Dermis microvascular lymphatic vessel endothelial cell (primary cell): ENCODE results near the gene RANBP10. TPM values are rescaled to one million over a fixed set of nuclear protein-coding genes. Genes with fewer than 3 reads are reported as not detected.
"Not testable (repeated sequence)": the region's sequence is repeated elsewhere in the genome, so short reads cannot be mapped to it uniquely, and the experiment has no call there.

Experiments
- DNase-seq, 2 donors: peaks; one replicate each; pipeline versions ENCODE4 v3.0.0 to v3.0.0-alpha.2; 2010; ENCODE audit warnings: low read depth in 2 of 2
- total RNA-seq: library from RNA; depleted of rRNA; stranded (reverse); fragments of >200 nt; gene quantifications from 2 replicates; pipeline ENCODE4 v1.2.1, GENCODE V29; 2014

Gene RANBP10
- 5.0 and 11.4 TPM in 2 replicates for total RNA-seq

DNA sequence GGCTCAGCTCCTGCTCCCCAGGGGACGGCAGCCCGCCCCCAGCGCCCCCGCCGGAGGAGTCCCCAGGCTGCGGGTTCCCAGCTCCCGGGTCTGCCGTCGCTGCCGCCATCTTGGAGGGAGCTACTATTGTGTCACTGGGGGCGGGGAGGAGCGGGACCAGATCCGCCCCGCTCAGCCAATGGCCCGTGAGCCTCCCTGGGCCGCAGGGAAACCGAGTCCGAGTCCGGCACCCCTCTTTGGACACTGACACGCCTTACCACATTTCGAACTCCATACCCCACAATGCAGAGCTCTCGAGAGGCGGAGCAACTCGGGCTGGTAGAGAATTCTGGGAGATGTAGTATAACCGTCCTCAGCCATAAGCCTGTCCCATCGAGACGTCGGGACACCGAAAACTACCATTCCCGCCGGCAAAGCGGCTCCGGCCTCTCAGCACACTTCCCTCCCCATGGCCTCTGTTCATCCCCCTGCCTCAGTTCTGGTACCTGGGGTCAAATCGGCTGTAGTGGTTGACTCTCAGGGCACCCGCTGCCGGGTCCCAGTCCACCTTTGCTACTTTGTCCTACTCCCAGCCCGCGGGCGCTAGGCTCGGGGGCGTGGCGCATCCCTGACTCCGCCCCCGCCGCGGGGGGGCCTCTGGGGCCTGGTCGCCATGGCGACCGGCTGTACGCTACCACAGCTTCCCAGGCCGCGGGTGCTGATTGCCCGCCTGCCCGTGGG is at the start of gene RANBP10, which contains the start of gene TSNAXIP1:
Gene RANBP10 (minus strand): TSS at position 133 of the 720 bp plus-strand sequence. CDS start 24 bp downstream, at position 109.
Gene TSNAXIP1 (plus strand): TSS at position 462 of the 720 bp plus-strand sequence. CDS start 261 bp downstream, outside the sequence.
- DNase-seq = peak; percentile 99

DNA sequence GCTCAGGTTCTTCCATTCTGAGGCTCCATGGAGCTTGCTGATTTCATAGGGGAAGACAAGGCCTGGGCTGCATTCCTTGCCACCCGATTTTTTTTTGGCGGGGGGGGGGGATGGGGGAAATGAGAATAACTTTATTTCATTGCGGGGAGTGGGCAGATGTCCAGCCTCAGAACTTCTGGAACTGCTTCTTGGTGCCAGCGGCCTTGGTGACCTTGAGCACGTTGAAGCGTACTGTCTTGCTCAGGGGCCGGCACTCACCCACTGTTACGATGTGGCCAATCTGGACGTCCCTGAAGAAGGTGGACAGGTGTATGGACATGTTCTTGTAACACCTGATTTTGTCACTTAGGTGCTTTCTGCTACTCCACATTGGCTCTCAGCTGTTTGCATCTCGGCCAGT is 49.4 kb upstream of the RANBP10 start:
- DNase-seq = no peak

DNA sequence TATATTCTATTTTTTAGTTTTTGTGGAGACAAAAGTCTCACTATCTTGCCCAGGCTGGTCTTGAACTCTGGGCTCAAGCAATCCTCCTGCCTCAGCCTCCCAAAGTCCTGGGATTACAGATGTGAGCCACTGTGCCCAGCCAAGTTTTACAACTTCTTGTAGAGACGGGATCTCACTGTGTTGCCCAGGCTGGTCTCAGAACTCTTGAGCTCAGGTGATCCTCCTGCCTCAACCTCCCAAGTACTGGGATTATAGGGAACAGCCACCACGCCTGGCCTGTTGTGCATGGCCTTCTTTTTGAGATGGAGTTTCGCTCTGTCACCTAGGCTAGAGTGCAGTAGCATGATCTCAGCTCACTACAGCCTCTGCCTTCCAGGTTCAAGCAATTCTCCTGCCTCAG is 47.3 kb upstream of the RANBP10 start:
- no peak for DNase-seq

DNA sequence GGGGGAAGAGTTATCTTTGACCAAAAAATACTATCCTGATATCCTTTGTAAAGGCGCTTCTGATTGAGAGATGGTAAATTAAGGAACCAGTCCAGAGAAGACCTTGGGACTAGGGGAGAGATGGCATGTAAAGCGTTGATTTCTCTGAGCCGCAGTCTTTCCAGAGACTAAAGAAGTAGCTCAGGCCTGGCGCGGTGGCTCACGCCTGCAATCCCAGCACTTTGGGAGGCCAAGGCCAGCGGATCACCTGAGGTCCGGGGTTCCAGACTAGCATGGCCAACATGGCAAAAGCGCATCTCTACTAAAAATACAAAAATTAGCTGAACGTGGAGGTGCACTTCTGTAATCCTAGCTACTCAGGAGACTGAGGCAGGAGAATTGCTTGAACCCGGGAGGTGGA is 41.8 kb upstream of the RANBP10 start:
- no peak for DNase-seq

DNA sequence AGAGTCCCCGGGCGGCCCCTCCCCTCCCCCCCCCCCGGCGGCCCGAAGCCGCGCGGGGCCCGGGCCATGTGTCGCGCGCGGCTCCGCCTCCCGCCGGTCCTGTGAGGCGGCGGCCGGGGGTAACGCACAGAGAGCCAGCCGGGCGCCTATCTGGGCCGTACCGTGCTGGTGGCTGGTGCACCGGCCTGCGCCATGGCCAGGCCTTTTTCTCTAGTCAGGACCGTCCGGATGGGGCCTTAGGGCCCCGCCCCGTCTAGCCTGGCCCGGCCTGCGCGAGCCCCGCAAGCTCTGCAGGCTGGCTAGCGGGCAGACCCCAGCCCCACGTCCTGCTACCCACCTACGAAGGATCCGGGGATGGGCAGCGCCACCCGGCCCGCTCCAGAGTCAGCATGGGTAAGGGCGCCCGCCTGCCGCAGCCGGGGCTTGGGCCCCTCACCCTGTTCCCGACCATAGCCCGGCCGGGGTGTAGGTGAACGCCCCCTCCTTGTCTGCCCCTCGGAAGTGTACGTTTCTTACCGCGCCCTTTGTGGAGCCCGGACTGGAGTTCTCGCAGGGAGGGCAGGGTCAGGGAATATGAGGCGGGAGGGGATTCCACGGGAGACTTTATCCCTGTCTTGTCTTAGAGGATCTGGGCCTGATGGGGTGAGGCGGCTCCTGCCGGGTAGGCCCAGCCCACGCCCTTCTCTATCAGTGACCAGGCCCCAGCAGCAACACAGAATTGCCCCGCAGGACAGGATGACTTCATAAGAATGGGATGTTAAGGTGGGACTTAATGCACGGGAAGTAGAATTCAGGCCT is 40.9 kb upstream of the RANBP10 start, which contains the start of gene CENPT:
Gene CENPT (minus strand): TSS at position 630 of the 798 bp plus-strand sequence. CDS start 13,834 bp downstream, outside the sequence.
- DNase-seq = peak in 1 of 2 donors; percentile 73

DNA sequence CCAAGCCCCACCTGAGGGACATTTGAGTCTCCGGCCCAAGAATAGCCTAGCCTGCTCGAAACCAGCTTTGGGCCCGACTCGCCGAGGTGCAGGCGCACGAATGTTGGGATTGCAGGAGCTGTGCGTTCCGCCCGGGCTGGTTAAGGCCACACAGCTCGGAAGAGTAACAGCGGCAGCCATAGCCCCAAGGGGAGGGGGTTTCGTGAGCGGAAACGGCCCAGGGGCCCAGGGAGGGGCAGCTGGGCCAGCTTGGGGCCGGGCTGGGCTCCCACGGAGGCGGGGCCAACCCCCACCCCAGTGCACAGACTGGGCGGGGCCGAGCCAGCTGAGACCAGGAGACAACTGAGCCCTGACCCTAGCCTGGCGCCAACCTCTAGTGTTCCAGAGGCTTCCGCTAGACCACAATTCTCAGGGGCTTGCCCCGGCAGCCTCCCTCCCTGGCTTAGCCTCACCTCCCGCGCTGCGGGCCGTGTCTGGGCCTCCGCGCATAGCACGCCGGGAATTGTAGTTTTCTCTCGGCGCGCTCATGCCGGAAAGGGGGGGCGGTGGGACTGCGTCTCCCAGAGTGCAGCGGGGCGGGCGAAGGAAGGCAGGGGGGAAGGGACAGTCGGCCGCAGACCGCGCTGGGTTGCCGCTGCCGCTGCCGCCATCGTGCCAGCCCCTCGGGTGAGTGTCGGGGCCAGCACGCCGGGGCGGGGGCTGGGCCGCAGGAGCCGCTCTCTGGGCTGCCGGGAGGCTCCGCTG is 40.1 kb upstream of the RANBP10 start, which contains the start of gene NUTF2:
Gene NUTF2 (plus strand): TSS at position 614 of the 744 bp plus-strand sequence. CDS start 18,198 bp downstream, outside the sequence.
- DNase-seq = peak; percentile 83 to 91

DNA sequence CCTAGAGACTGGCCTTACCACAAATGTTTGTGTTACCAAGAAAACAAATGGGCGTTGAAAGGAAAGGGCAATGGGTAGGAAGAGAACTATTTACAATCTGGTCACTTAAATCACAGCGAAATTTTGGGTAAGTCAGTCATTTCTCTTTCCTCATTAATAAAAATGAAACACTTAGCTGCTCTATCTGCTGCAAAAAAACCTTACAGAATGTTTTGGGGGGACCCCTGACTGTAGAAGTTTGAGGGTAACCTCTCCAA is 39.6 kb upstream of the RANBP10 start:
- no peak for DNase-seq

DNA sequence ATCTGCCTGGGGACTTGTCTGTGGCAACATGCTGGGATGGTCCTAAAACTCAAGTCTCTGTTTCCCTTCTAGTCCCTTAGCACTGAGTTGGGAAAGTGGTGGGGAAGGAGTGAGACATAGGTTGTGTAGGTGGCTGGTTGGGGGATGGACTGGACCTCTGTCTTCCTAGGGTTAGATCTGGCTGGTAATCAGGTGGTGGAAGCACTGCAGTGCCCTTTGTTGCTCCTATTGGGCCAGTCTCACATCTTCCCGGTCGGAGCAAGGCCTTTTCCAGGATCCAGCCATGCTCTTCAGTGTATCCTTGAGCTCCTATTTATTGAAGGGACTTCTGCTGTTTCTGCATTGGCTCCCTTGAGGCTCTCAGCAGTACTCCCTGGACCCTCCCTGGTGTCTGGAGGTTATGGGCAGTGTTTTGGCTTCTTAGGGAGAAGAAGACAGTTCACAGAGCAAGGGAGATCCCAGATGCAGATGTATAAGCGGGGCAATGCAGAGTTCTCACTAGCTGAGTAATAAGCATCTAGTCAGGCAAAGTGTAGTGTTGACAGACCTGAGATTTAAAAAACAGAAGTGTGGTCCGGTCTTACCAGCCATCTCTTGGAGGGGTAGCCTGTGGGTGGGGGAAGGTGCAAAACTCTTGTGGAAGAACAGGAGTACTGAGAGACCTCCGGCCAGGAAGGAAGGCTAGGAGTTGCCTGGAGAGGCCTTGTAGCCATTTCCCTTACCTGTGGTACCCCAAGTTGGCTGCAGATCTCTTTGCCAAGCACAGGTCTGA is 39.1 kb upstream of the RANBP10 start:
- DNase-seq = no peak

DNA sequence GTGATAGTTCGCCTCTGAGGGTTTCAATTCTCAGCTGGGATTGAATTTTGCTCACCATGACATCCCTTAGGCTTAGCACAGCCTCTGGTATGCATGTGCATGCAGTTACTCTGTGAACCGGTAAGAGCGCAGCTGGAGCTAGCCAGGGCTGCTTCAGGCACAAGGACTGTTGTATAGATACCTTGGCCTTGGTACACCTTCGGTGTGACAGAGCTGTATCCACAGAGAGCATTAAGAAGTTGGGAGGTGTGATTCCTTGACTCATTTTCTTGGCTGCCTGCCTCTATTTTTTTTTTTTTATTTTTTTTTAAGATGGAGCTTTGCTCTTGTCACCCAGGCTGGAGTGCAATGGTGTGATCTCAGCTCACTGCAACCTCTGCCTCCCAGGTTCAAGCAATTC is 38.1 kb upstream of the RANBP10 start:
- DNase-seq = no peak

DNA sequence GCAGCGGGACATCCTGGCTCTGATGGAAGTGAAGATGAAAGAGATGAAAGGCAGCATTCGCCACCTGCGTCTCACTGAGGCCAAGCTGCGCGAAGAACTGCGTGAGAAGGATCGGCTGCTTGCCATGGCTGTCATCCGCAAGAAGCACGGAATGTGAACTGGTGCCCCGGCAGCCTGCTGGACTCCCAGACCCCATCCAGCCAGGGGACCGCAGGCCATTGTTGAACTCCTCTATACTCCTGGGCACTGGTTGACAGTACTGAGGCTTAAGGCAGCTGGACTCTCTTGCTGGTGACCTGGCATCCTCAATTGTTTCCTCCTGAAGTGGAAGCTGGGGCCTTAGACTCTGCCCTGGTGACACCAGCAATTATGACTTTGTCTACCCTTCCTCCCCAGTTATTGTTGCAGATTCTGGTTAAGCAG is 37.0 kb upstream of the RANBP10 start:
- DNase-seq = no peak

DNA sequence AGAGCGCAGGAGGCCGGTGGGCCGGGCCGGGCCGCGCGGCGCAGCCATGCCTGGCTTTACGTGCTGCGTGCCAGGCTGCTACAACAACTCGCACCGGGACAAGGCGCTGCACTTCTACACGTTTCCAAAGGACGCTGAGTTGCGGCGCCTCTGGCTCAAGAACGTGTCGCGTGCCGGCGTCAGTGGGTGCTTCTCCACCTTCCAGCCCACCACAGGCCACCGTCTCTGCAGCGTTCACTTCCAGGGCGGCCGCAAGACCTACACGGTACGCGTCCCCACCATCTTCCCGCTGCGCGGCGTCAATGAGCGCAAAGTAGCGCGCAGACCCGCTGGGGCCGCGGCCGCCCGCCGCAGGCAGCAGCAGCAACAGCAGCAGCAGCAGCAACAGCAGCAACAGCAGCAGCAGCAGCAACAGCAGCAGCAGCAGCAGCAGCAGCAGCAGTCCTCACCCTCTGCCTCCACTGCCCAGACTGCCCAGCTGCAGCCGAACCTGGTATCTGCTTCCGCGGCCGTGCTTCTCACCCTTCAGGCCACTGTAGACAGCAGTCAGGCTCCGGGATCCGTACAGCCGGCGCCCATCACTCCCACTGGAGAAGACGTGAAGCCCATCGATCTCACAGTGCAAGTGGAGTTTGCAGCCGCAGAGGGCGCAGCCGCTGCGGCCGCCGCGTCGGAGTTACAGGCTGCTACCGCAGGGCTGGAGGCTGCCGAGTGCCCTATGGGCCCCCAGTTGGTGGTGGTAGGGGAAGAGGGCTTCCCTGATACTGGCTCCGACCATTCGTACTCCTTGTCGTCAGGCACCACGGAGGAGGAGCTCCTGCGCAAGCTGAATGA is 36.4 kb upstream of the RANBP10 start:
- peak in 1 of 2 donors; percentile 71 for DNase-seq

DNA sequence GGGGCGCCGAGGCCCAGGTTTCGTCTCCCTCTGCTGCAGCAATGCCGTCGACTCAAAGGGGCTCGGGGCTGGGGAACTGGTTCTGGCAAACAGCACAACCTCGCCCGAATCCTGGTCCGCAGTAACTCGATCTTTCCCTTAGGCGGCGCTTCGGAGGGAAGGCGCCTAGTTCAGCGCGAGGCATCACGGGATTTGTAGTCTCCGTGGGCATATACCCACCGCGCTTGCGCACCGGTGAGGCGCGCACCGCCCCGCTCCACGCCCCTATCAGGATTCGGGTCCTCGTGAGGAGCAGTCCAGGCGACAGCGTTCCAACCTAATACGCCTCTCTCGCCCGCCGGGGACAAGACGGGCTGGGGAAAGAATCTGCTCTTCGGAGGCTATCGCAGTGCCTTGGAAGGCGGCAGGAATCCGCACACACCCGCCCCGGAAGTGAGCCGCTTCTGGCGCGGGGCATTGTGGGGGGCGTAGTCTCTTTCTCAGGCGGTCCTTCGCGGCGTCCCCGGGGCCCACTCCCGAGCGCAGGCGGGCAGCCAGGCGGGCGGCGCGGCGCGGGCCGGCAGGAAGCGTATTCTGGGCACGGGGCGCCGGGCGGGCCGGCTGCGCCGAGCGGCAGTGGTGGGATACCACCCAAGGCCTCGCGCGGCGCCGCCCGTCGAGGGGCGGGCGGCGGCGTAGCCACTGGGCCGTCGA is 35.6 kb upstream of the RANBP10 start, which contains the start of gene THAP11:
Gene THAP11 (plus strand): TSS at position 505 of the 693 bp plus-strand sequence. CDS start 235 bp downstream, outside the sequence.
- DNase-seq = peak; percentile 90 to 96

DNA sequence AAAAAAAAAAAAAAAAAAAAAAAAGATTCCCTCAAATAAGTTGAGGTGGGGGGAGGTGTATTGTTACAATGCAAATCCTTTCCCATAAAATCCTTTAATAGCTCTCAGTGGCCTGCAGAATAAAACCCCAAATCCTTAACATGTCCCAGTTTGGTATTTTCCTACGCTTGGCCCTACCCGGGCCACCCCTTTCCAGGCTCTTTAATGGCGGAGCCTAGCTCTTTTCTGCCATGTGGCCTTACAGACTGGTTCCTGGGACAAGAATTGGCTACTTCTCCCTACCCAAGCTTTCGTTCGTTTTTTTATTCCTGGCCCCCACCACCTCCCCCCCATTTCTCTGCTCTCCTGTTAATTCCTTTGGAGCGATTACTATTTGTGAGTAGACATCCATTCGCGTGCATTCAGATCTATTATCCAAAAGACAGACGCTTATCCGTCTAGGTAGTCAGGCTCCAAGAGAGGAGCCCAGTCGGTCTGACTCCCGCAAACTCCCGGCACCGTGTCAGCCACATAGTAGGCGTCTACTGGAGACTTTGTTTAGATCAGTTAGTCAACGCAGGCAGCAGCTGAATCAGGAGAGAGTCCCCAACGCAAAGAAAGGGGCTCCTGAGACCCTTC is 34.9 kb upstream of the RANBP10 start:
- DNase-seq = no peak

DNA sequence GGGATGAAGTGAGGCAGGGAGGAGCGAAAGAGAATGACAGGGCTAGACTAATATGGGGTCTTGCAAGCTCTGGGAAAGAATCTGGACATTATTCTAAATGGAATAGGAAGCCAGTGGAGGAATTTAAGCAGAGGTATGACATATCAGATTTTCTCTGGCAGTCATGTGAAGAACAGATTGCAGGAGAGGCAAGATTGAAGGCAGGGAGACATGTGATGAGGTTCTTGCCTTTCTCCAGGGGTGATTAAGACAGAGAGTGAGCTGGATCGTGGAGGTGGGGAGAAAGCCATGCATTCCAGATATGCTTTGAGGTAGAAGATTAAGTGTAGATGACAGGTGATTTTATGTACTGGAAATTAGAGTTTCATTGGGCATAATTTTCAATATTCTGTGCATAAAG is 31.5 kb upstream of the RANBP10 start:
- DNase-seq = no peak

DNA sequence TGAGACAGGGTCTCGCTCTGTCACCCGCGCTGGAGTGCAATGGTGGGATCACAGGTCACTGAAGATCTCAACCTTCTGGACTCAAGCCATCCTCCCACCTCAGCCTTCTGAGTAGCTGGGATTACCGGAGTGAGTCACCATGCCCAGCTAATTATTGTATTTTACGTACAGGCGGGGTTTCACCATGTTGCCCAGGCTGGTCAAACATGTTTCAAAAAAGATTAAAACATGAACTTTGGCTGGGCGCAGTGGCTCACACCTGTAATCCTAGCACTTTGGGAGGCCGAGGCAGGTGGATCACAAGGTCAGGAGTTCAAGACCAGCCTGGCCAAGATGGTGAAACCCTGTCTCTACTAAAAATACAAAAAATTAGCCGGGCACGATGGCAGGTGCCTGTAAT is 30.8 kb upstream of the RANBP10 start:
- DNase-seq = not testable (repeated sequence)

DNA sequence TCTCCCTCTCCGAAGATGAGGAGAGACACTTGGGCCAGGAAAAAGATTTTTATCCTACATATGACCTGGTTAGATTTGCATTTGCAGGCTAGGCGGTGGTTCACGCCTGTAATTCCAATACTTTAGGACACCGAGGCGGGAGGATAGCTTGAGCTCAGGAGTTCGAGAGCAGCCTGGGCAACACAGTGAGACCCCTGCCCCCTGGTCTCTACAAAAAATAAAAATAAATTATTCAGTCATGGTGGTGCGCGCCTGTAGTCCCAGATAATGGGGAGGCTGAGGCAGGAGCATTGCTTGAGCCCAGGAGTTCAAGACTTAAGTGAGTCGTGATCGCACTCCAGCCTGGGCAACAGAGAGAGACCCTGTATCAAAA is 27.9 kb upstream of the RANBP10 start:
- DNase-seq = no peak

DNA sequence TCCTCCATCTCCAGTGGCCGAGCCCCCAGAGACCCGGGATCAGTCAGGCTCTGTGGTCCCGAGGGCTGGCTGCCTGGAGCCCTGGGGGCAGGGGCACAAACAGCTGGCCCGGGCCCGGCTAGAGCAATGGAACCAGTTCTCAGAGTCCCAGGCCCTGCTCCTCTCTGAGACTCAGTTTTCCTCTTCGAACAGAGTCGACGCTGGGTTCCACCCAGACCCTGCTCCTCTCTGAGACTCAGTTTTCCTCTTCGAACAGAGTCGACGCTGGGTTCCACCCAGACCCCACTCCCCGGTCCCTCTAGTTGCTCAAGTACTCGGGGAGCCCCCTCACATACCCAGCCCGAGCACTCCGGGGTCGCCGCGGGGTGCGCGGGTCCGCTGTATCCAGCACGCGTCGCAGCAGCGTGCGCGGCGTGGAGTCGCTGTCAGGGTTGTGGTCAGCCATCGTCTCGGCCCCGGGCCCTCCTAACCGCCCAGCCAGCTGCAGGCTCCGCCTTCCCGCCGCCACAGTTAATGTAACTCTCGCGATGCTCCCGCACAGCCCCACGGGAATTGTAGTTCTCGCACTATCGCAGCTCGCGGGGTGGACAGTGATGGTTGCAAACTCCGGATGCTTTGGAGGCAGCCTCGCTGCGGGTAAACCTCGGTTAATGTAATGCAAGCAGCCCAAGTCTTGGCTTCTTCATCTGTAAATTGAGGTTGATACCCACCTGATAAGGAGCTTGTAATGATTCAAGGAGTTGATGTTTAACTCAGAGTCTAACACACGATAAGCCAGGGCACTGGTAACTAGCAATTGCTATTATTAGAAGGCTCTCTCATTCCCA is 27.3 kb upstream of the RANBP10 start:
- DNase-seq = peak; percentile 80 to 90

DNA sequence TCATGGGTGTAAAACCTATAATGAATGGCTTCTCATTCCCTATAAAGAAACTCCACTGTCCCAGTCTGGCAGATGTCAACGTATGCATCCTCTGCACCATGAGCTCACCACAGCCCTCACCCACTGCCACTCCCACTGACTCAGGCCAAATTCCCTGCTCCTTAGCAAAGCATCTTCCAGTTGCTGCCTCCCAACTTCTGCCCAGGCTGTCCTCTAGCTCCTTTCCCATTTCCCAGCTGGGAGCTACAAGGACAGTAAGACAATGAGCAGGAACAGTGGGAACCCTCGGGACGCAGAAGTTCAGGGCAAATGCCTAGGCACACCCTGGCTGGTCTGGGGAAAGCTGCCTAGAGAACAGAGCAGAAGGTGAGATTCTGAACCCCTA is 26.7 kb upstream of the RANBP10 start:
- DNase-seq = peak in 1 of 2 donors; percentile 32
